GM12892 (cell line): ENCODE results near the gene RBFOX1.

ENCODE experiments used
- POLR2A ChIP-seq: IDR thresholded peaks from 2 replicates; pipeline ENCODE4 v1.6.1; 2011; ENCODE audit warnings: low read depth, low read length, control low read depth
- POLR2AphosphoS5 ChIP-seq: IDR thresholded peaks from 2 replicates; pipeline ENCODE4 v1.6.1; 2011; ENCODE audit warnings: low read depth, low read length, control low read depth

- TF ChIP-seq POLR2AphosphoS5 (no peak), POLR2A (no peak)
Measured at GRCh38 chr16:7731141-7731540, 398.5 kb downstream of the RBFOX1 start.
